Cardiac muscle cell (in vitro differentiated cells and primary cell): ENCODE results near the gene H19. TPM values are rescaled to one million over a fixed set of nuclear protein-coding genes. Genes with fewer than 3 reads are reported as not detected.

Source experiments
- DNase-seq, 2 donors: peaks; one replicate each; pipeline versions ENCODE4 v3.0.0 to v3.0.0-alpha.2; 2010 to 2017; ENCODE audit warnings: low read depth in 1 of 2, low spot score in 1 of 2
- H3K27ac ChIP-seq: fragments of 200-600 bp; sonication (generic); 2 replicates; pipeline ENCODE4 v1.5.1; 2016
- H3K27me3 ChIP-seq: fragments of 200-600 bp; sonication (generic); 2 replicates; pipeline ENCODE4 v1.6.0; 2016; ENCODE audit warnings: control low read depth
- H3K36me3 ChIP-seq: fragments of 200-600 bp; sonication (generic); 2 replicates; pipeline ENCODE4 v1.5.1; 2016; ENCODE audit warnings: control low read depth
- H3K4me1 ChIP-seq: fragments of 200-600 bp; sonication (generic); 2 replicates; pipeline ENCODE4 v1.8.1; 2017; ENCODE audit warnings: low read depth, mild to moderate bottlenecking, mixed run types
- H3K4me3 ChIP-seq: fragments of 200-600 bp; sonication (generic); 2 replicates; pipeline ENCODE4 v1.5.1; 2016; ENCODE audit warnings: mild to moderate bottlenecking
- H3K9me3 ChIP-seq: fragments of 200-600 bp; sonication (generic); 2 replicates; pipeline ENCODE4 v1.5.1; 2017; ENCODE audit warnings: low read depth, mild to moderate bottlenecking, control low read depth
- polyA plus RNA-seq: library from polyadenylated mRNA; unstranded; fragments of >200 nt; fragmentation: Nextera tagmentation; extraction: Ambion mirVana; gene quantifications from 2 replicates; pipeline ENCODE4 v1.2.1, GENCODE V29; 2016
- total RNA-seq: library from RNA; depleted of rRNA; stranded (reverse); fragments of >200 nt; gene quantifications from 2 replicates; pipeline ENCODE4 v1.2.3, GENCODE V29; 2016
- TF ChIP-seq, protein P1 (sequence below): IDR thresholded peaks from 2 replicates; pipeline ENCODE4 v1.5.1; 2012; ENCODE audit warnings: low read depth, mild to moderate bottlenecking, low read length

H19 gene
- total and polyA plus RNA-seq, 2 experiments from 2014 or later, result 27.7 to 316 TPM

DNA sequence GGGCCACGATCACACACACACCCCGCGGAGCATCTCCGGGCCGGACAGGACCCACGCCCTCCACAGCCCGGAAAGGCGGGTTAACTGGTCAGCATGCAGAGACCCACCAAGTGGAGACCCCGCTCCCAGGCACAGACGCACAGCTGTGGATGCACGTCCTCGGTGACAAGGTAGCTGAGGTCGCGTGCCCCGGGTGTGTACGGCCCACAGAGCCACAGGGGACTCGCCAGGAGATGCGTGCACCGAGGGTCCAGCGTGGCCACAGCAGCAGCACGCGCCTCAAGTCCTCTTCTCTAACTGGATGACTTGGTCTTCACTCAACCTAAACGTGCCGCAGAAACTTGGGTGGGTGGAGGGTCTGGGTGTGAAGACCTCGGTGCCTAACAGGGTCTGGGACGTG lies 5.5 kb downstream of the H19 start:
- Histone ChIP-seq H3K27me3 (no peaks in the 10 kb centered on the region), H3K36me3 (no peaks in the 10 kb centered on the region), H3K27ac (no peak overlapping the region), H3K9me3 (no peaks in the 10 kb centered on the region), H3K4me3 (no peak overlapping the region), H3K4me1 (no peaks in the 10 kb centered on the region)
- TF ChIP-seq, protein P1, sequence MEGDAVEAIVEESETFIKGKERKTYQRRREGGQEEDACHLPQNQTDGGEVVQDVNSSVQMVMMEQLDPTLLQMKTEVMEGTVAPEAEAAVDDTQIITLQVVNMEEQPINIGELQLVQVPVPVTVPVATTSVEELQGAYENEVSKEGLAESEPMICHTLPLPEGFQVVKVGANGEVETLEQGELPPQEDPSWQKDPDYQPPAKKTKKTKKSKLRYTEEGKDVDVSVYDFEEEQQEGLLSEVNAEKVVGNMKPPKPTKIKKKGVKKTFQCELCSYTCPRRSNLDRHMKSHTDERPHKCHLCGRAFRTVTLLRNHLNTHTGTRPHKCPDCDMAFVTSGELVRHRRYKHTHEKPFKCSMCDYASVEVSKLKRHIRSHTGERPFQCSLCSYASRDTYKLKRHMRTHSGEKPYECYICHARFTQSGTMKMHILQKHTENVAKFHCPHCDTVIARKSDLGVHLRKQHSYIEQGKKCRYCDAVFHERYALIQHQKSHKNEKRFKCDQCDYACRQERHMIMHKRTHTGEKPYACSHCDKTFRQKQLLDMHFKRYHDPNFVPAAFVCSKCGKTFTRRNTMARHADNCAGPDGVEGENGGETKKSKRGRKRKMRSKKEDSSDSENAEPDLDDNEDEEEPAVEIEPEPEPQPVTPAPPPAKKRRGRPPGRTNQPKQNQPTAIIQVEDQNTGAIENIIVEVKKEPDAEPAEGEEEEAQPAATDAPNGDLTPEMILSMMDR, result no peak
- DNase-seq, result no peak

GRCh38 chr11:1990872-1991578 lies 6.6 kb downstream of the H19 start:
- Histone ChIP-seq H3K4me3 (no peak overlapping the region), H3K36me3 (no peaks in the 10 kb centered on the region), H3K9me3 (no peaks in the 10 kb centered on the region), H3K27ac (no peak overlapping the region), H3K4me1 (no peaks in the 10 kb centered on the region), H3K27me3 (no peaks in the 10 kb centered on the region)
- DNase-seq, result no peak
- TF ChIP-seq, protein P1, result no peak

DNA sequence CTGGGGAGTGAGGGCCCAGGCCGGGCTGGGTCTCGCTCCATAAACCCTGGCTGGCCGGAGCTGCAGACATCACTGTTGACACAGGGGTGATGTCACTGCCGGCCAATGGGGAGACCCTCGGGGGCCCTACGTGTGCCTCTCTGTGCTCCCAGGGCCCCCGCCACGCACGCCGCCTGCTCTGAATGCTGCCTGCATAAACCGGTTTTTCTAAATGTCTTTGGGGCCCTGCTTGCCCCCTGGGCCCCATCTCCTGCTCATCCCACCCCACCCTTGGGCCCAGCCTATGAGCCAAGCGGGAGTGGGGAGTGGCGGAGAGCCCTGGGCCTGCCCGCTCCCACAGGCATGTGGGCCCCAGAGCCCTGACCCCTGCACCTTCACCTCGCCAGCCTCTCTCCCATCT lies 7.7 kb downstream of the H19 start:
- no peak overlapping the region for H3K4me3 ChIP-seq
- TF ChIP-seq, protein P1, result no peak
- H3K27ac ChIP-seq, result no peak overlapping the region

GRCh38 chr11:1988667-1989317 lies 8.8 kb downstream of the H19 start:
- no peaks in the 10 kb centered on the region for H3K9me3 ChIP-seq
- H3K27me3 ChIP-seq, result no peaks in the 10 kb centered on the region
- no peaks in the 10 kb centered on the region for H3K36me3 ChIP-seq
- H3K27ac ChIP-seq, result peak overlapping the region; percentile 85
- H3K4me3 ChIP-seq, result no peak overlapping the region
- peak; percentile 1 to 30 for DNase-seq
- TF ChIP-seq, protein P1, result no peak
- H3K4me1 ChIP-seq, result no peaks in the 10 kb centered on the region

More for the DNA sequence above, 7.7 kb downstream of the H19 start:
- DNase-seq, result no peak
- H3K27me3 ChIP-seq, result no peaks in the 10 kb centered on the region
- H3K36me3 ChIP-seq, result no peaks in the 10 kb centered on the region
- no peaks in the 10 kb centered on the region for H3K9me3 ChIP-seq
- no peaks in the 10 kb centered on the region for H3K4me1 ChIP-seq

DNA sequence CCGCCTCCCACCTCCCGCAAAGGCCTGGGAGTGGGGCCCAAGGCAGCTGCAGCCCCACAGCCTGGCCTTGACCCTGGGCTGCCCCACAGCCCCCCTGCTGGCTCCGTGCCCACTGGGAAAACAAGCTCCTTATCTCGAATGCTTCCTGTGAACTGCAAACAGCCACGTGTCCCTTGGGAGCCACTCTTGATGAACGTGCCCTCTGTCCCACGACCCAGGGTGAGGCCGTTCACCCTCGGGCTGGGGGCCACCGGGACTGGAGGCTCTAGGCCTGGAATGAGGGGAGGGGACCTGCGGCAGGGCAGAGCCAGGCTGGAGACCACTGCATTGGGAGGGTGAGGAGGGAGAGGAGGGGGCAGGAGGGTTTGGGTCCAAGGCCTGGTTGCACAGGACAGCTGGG lies 9.5 kb downstream of the H19 start:
- no peaks in the 10 kb centered on the region for H3K36me3 ChIP-seq
- no peak overlapping the region for H3K4me3 ChIP-seq
- peak overlapping the region; percentile 85 for H3K27ac ChIP-seq
- no peak for DNase-seq
- H3K9me3 ChIP-seq, result no peaks in the 10 kb centered on the region
- TF ChIP-seq, protein P1, result no peak
- no peaks in the 10 kb centered on the region for H3K27me3 ChIP-seq
- no peaks in the 10 kb centered on the region for H3K4me1 ChIP-seq
